ENCODE data around the gene GPHB5. TPM values are rescaled to one million over a fixed set of nuclear protein-coding genes. Genes with fewer than 3 reads are reported as not detected.
A peak's percentile ranks its signal among the peaks of the same experiment; 100 is the strongest.

The GPHB5 gene, protein sequence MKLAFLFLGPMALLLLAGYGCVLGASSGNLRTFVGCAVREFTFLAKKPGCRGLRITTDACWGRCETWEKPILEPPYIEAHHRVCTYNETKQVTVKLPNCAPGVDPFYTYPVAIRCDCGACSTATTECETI
- not detected in 2 replicates for total RNA-seq (ENCODE audit: low replicate concordance)

DNA sequence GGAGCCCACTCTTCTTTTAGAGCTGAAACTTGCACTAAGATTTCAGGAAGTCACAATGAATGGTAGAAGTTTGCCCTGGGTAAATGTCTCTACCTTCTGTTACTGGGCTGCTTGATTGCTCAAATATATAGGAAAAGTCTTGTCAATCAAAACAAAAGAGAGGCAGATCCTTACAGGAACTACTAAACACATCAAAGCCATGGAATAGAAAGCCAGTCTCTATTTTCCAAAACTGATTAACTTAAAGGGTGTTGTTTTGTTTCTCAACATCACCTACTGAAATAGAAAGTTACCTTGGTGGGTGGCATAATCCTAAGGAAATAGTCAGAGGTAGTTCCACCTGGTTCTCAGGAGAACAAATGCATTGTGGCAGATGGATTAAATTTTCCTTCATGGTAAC, at the start of gene GPHB5:
Gene GPHB5, minus strand, starts transcription at position 101 of the 400 bp plus-strand sequence. CDS start 1,086 bp downstream, outside the sequence.
- no peak for DNase-seq (ENCODE audit: low read depth)
- H3K4me3 ChIP-seq (ENCODE audit: low read depth, low read length): no peak within 1 kb of the TSS
- TF ChIP-seq, protein P1, sequence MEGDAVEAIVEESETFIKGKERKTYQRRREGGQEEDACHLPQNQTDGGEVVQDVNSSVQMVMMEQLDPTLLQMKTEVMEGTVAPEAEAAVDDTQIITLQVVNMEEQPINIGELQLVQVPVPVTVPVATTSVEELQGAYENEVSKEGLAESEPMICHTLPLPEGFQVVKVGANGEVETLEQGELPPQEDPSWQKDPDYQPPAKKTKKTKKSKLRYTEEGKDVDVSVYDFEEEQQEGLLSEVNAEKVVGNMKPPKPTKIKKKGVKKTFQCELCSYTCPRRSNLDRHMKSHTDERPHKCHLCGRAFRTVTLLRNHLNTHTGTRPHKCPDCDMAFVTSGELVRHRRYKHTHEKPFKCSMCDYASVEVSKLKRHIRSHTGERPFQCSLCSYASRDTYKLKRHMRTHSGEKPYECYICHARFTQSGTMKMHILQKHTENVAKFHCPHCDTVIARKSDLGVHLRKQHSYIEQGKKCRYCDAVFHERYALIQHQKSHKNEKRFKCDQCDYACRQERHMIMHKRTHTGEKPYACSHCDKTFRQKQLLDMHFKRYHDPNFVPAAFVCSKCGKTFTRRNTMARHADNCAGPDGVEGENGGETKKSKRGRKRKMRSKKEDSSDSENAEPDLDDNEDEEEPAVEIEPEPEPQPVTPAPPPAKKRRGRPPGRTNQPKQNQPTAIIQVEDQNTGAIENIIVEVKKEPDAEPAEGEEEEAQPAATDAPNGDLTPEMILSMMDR (IDR thresholded peaks at IDR 0.05; ENCODE audit: insufficient read depth, low read length): no peak

DNA sequence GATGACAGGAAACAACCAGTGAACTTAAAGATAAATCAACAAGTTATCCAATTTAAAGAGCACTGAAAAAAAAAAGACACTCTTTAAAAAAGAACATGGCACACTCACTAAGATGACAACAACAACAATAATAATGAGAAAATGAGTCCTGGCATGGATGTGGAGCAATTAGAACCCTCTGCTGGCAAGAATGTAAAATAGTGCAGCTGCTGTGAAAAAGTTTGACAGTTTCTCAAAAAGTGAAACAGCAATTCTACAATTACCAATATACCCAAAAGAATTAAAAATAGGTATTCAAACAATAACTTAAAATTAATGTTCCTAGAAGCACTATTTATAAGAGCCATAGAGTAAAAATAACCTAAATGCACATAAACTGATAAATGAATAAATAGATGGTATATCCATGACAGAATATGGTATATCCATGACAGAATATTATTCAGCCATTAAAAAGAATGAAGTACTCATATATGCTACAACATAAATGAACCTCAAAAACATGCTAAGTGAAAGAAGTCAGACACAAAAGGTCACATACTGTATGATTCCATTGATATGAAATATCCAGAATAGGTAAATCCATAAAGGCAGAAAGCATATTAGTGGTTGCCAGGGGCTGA, 49.1 kb upstream of the GPHB5 start:
- no peak overlapping the region for H3K4me3 ChIP-seq (ENCODE audit: low read depth, low read length)
- DNase-seq (ENCODE audit: low read depth): no peak
- TF ChIP-seq, protein P1 (IDR thresholded peaks at IDR 0.05; ENCODE audit: insufficient read depth, low read length): peak; percentile 7

DNA sequence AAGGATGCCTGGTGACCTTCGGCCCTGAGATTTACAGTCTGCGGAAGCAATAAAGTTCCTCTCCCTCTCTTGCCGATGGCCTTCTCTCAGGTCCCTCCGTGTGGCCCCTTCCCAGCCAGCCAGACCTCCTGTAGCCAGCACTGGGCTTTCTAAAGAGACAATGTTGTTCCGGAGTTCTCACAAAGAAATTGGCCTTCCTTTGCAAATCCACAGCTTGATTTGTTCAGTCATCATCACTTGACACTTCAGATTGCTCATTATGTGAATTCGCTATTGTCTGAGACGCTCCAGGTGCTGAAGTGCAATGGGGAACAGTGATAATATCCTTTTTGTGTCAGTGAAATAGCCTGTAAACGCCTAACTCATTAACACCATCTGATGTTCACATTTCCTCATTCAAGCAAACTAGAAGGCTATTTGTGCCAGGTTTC, 43.7 kb upstream of the GPHB5 start:
- no peak overlapping the region for H3K4me3 ChIP-seq (ENCODE audit: low read depth, low read length)
- TF ChIP-seq, protein P1 (IDR thresholded peaks at IDR 0.05; ENCODE audit: insufficient read depth, low read length): no peak
- DNase-seq (ENCODE audit: low read depth): no peak

DNA sequence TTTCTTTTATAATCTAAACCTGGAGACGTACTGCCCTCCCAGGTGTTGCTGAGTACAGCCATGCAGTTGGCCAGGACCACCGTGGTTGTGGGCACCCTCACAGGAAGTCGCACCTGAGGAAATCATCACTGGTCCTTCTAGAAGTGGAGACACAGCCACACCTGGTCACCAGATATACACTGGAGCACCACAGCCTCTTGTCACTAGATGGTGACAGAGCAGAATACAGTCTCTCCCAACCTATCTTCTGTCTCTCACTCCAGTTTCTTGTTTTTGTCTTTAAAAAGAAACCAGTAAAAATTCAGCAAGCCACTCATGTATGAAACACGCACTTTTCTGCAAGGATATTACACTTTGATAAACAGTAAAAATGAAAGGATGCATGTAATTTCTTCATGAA, 43.1 kb upstream of the GPHB5 start:
- DNase-seq (ENCODE audit: low read depth): no peak
- no peak overlapping the region for H3K4me3 ChIP-seq (ENCODE audit: low read depth, low read length)
- TF ChIP-seq, protein P1 (IDR thresholded peaks at IDR 0.05; ENCODE audit: insufficient read depth, low read length): no peak

DNA sequence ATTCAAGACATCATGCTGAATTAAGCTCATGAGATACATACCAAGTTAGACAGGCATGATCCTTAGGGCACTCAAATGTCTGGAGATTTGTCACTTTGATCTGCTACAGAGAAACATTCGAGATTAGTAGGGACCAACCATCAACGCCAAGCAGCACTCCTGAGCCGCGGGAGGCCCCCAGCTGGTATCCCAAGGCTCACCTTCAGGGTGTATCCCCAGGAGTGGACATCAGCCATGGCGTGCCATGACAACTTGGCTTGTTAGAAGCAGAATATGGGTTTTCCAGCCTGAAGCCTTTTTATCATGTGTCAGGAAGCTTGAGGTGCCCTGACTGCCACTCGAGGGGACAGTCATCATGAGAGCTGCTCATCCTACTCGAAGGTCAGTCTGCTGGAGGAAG, 39.1 kb upstream of the GPHB5 start:
- no peak for DNase-seq (ENCODE audit: low read depth)
- H3K4me3 ChIP-seq (ENCODE audit: low read depth, low read length): no peak overlapping the region
- TF ChIP-seq, protein P1 (IDR thresholded peaks at IDR 0.05; ENCODE audit: insufficient read depth, low read length): no peak

DNA sequence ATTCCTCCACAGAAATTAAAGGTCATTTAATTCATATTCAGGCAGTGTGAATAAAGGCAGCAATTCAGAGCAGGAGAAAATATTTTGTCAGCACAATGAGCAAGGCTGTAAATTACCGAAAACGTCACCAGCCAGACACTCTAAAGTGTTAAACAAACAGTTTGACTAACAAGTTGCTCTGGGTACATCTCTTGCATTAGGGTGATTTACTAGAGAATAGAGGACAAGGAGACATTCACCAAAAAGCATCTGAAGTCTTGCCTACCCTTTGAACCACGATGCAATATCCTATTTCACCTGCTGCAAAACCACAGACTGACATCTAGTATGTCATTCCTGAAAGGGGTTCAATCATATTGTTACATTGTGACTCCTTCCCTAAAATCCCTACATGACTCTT, 27.1 kb upstream of the GPHB5 start:
- TF ChIP-seq, protein P1 (IDR thresholded peaks at IDR 0.05; ENCODE audit: insufficient read depth, low read length): no peak
- no peak for DNase-seq (ENCODE audit: low read depth)
- no peak overlapping the region for H3K4me3 ChIP-seq (ENCODE audit: low read depth, low read length)
